NCI-H2227 treated with DMSO at 0.1 percent for 48 hours (cell line): Measurements from ENCODE around the gene RSRC1.
"Not testable (repeated sequence)": the region's sequence is repeated elsewhere in the genome, so short reads cannot be mapped to it uniquely, and the experiment has no call there.

Experiments
- DNase-seq: peaks from one replicate; lab custom pipeline; 2025; lab: John Stamatoyannopoulos, UW

RSRC1 gene

DNA sequence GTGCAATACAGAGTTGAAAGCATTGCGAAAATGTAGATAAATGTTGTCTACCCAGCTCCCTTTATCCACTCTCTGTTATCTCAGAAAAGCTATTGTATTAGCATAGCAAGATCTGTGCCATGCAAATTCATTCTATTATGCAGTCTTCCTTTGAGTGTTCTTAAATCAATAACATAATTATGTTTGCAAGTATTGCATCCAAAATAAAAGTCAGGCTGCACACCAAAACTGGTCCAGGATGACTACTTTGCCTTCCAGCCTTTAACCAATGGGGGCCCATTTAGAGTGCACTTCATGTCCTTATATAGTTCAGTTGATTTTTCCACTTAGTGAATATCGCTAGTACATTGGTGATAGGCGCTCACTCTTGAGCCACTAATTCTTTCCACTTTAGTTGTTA lies 353.7 kb downstream of the RSRC1 start:
- no peak for DNase-seq

- DNase-seq, result no peak
These were observed 355.2 kb downstream of the RSRC1 start for GRCh38 chr3:158465074-158465473.

- no peak for DNase-seq
These were observed 361.2 kb downstream of the RSRC1 start for GRCh38 chr3:158470944-158471638.

GRCh38 chr3:158471639-158472294 lies 361.9 kb downstream of the RSRC1 start:
- no peak for DNase-seq

DNA sequence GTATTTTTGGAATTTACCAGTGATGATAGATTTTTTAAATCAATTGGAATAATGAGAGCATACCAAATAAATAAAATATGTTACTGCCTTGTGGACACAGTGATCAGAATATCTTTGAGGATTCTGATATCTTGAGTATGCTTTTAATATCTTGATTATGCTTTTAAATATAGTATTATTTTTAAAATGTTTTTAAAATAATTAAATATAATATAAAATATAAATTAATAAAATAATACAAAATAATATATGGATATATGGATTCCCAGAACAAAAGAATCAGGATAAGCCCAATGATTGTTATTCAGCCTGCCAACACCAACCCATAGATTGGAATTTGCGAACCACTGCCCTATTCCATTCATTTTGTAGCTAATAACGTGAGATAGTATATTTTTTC lies 369.2 kb downstream of the RSRC1 start:
- no peak for DNase-seq

DNA sequence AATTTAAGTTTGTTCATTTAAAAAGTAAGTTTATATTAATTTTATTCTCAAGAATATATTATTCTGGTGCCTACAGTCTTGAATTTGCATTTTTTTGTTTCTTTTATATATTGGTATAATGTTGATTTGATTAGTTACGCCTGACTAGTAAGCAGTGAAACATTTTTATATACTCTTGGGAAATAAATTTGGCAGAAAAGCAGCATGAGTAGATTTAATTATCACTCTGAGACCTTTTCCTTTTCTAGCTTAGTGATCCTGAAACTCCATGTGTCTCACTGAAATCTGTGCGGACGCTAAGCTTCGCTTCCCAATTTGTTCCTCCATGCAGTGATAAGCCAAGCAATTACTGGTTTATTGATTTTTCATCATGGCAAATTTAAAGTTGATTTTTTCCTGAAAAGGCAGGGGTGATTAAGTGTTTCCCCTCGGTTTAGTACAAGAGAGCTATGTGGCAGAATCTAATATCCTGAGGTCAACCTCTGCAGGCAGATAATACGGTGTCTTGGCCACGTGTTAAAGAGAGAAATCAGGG lies 373.9 kb downstream of the RSRC1 start:
- no peak for DNase-seq

- no peak for DNase-seq
These were observed 376.3 kb downstream of the RSRC1 start for GRCh38 chr3:158486200-158486599.

DNA sequence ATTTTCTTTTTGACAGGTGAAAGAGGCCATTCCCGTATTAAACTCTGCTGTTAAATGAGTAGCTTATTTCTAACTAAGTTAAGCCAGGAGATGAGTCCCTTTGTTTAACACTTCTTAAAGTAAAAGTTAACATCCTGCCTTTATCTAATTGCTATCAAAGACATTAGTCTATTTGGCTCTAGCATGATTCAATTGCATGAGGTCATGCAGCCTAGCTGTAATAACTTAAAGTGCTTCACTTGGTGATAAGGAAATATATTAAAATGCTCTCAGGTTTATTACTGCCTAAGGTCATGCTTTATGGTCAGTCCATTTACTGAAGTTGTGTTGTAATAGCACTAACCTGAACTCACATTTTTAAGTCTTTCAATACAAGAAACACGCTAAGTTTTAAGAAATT lies 378.8 kb downstream of the RSRC1 start:
- DNase-seq, result no peak

DNA sequence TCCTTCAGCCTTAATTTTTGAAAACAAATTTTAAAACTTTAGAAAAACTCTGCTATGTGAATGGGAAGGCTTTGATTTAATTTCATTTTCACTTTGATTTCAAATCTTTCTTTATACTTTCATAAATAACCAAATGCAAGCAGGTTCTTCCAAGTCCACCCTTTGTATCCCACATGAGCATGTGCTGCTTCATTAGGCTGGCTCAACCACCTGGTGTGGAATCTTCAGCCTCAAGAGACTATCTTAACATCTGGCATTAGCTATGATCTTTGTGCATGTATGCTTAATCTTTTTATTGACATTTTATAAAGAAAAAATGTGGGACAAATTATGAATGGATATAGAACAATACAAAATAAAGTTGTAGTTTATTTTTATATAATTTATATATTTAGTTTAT lies 379.3 kb downstream of the RSRC1 start:
- no peak for DNase-seq

GRCh38 chr3:158491968-158492367 lies 382.1 kb downstream of the RSRC1 start:
- DNase-seq, result no peak

- DNase-seq, result no peak
These were observed 382.8 kb downstream of the RSRC1 start for GRCh38 chr3:158492685-158493084.

DNA sequence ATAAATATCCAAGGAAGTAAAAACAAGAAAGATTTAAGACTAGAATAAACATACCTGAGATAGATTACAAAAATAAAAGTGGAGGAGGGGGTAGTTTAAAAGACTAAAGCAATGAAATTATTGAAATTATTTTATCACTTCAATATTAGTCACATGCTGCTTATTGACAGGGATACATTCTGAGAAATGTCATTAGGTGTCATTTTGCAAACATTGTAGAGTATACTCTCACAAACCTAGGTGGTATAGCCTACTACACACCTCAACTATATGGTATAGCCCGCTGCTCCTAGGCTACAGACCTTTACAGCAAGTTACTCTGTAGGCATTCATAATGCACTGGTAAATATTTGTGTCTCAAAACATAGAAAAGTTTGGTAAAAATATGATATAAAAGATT lies 384.0 kb downstream of the RSRC1 start:
- no peak for DNase-seq

GRCh38 chr3:158494673-158495072 lies 384.8 kb downstream of the RSRC1 start:
- DNase-seq, result no peak

GRCh38 chr3:158495398-158495902 lies 385.6 kb downstream of the RSRC1 start:
- DNase-seq, result not testable (repeated sequence)

DNA sequence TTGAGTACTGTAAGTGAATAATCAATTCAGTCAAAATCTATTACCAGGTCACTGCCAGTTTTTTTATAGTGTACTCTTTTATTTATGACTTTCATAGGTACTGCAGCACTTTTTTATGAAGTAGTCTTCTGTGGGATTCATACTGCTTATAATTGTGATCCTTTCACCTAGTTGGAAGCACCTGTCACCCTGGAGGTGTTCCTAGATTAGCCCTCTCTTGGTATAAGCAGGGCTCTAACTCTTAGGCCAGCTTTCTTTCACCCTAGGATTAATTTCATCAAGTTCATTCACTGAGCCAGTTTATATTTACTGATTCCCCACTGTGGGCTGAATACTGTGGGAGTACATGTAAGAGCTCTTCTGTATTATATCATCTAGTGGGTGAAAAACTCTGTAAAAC lies 395.2 kb downstream of the RSRC1 start:
- DNase-seq, result no peak

GRCh38 chr3:158506456-158506855 lies 396.6 kb downstream of the RSRC1 start:
- no peak for DNase-seq

DNA sequence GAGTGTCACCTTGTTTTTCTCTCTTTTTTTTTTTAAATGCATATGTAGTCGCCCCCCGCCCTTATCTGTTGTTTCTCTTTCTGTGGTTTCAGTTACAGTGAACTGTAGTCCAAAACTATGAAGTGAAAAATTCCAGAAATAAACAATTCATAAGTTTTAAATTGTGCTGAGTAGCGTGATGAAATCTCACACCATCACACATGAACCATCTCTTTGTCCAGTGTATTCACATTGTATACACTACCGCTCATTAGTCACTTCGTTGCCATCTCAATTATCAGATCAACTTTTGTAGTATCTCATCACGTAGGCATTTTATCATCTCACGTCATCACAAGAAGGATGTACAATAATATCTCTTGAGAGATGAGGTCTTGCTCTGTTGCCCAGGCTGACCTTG lies 398.6 kb downstream of the RSRC1 start:
- no peak for DNase-seq

GRCh38 chr3:158509891-158510290 lies 400.0 kb downstream of the RSRC1 start:
- no peak for DNase-seq

GRCh38 chr3:158516729-158517128 lies 406.8 kb downstream of the RSRC1 start:
- not testable (repeated sequence) for DNase-seq

GRCh38 chr3:158519776-158520175 lies 409.9 kb downstream of the RSRC1 start:
- no peak for DNase-seq

- DNase-seq, result no peak
These were observed 410.5 kb downstream of the RSRC1 start for GRCh38 chr3:158520433-158520832.

- DNase-seq, result no peak
These were observed 412.6 kb downstream of the RSRC1 start for GRCh38 chr3:158522221-158523136.
